Measurements from ENCODE around the gene CFAP206. TPM values are rescaled to one million over a fixed set of nuclear protein-coding genes. Genes with fewer than 3 reads are reported as not detected.

The CFAP206 gene
- total and polyA plus RNA-seq, 2 donors (not counting 3 experiments of a cell fraction or from before 2014, with no cell fraction given): 0.15 to 0.20 TPM

GRCh38 chr6:87366072-87366827, 41.5 kb upstream of the CFAP206 start:
- H4K20me1 ChIP-seq (replicated peaks; ENCODE audit: control insufficient read depth, extremely low read depth, insufficient read depth, low read length): no peaks in the 10 kb centered on the region
- no peak overlapping the region for H3K27ac ChIP-seq (ENCODE audit: insufficient read depth, low read depth, low read length)
- dilution Hi-C loops (cut with MboI; ENCODE audit: extremely low pct_ligation_motif_present, low sequenced_read_pairs): no loop called here
- no peak overlapping the region for H3K9ac ChIP-seq (replicated peaks; ENCODE audit: extremely low read depth, insufficient read depth, low read length)
- no peaks in the 10 kb centered on the region for H3K4me1 ChIP-seq (ENCODE audit: control insufficient read depth, extremely low read depth, insufficient read depth, low read length)
- no peak overlapping the region for H3K4me2 ChIP-seq (ENCODE audit: insufficient read depth, low read length)
- CTCF ChIA-PET: no interaction called here
- no TSS peak for BruUV-seq (replicated peaks)
- H2AFZ ChIP-seq (ENCODE audit: low read depth, low read length): no peak overlapping the region
- no peaks in the 10 kb centered on the region for H3K9me1 ChIP-seq (replicated peaks; ENCODE audit: control insufficient read depth, extremely low read depth, insufficient read depth, low read length)
- H3K36me3 ChIP-seq (ENCODE audit: control insufficient read depth in 2 of 2, extremely low read depth in 1 of 2, insufficient read depth in 2 of 2, low read length in 2 of 2): no peaks in the 10 kb centered on the region
- POLR2A ChIA-PET: no interaction called here
- H3K4me3 ChIP-seq (replicated peaks in 1 of 3; ENCODE audit: insufficient read depth in 1 of 3, low read depth in 1 of 3, low read length in 3 of 3): no peak overlapping the region
- no peak for DNase-seq (ENCODE audit: low read depth, low spot score)
- no peak for TF ChIP-seq MAX (IDR thresholded peaks at IDR 0.05; ENCODE audit: insufficient read depth, insufficient read length)
- peak; percentile 44 for TF ChIP-seq GATA2 (IDR thresholded peaks at IDR 0.05; ENCODE audit: insufficient read depth, insufficient read length, low read depth, low read length)
- peak; percentile 14 for TF ChIP-seq FOS (IDR thresholded peaks at IDR 0.05; ENCODE audit: borderline replicate concordance, insufficient read depth, low read length)
- TF ChIP-seq POLR2AphosphoS5 (IDR thresholded peaks at IDR 0.05; ENCODE audit: insufficient read depth, low read depth, low read length): no peak
- H3K79me2 ChIP-seq (ENCODE audit: control insufficient read depth, insufficient read depth, low read length): no peaks in the 10 kb centered on the region
- intact Hi-C loops (cut with micrococcal nuclease): no loop called here
- H3K27me3 ChIP-seq (ENCODE audit: control insufficient read depth in 2 of 2, insufficient read depth in 2 of 2, low read length in 2 of 2): no peaks in the 10 kb centered on the region
- no peaks in the 10 kb centered on the region for H3K9me3 ChIP-seq (replicated peaks; ENCODE audit: control insufficient read depth, insufficient read depth, low read length)
- peak; percentile 54 for FAIRE-seq

DNA sequence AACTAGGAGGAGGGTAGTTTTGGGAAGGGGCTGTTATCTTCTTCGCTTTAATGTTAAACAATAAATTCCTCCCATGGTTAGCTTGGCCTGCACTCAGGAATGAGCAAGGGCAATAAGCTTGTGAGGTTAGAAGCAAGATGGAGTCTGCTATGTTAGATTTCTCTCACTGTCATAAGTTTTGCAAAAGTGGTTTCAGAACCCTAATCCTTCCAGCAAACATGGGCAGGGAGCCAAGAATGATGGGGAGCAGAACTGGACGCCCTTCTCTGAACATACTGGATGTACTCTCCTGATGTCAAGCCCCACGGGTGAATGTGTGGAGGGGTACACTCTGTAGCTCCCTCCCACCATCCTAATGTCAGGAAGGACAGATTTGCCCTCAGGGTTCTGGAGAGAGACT, 40.9 kb upstream of the CFAP206 start:
- H4K20me1 ChIP-seq (replicated peaks; ENCODE audit: control insufficient read depth, extremely low read depth, insufficient read depth, low read length): no peaks in the 10 kb centered on the region
- POLR2A ChIA-PET: no interaction called here
- no peaks in the 10 kb centered on the region for H3K9me3 ChIP-seq (replicated peaks; ENCODE audit: control insufficient read depth, insufficient read depth, low read length)
- H3K79me2 ChIP-seq (ENCODE audit: control insufficient read depth, insufficient read depth, low read length): no peaks in the 10 kb centered on the region
- no TSS peak for BruUV-seq (replicated peaks)
- no peaks in the 10 kb centered on the region for H3K36me3 ChIP-seq (ENCODE audit: control insufficient read depth in 2 of 2, extremely low read depth in 1 of 2, insufficient read depth in 2 of 2, low read length in 2 of 2)
- H2AFZ ChIP-seq (ENCODE audit: low read depth, low read length): no peak overlapping the region
- H3K9me1 ChIP-seq (replicated peaks; ENCODE audit: control insufficient read depth, extremely low read depth, insufficient read depth, low read length): no peaks in the 10 kb centered on the region
- H3K4me1 ChIP-seq (ENCODE audit: control insufficient read depth, extremely low read depth, insufficient read depth, low read length): no peaks in the 10 kb centered on the region
- FAIRE-seq (no peak), DNase-seq (ENCODE audit: low read depth, low spot score) (no peak)
- H3K4me3 ChIP-seq (replicated peaks in 1 of 3; ENCODE audit: insufficient read depth in 1 of 3, low read depth in 1 of 3, low read length in 3 of 3): no peak overlapping the region
- dilution Hi-C loops (cut with MboI; ENCODE audit: extremely low pct_ligation_motif_present, low sequenced_read_pairs) (no loop called here), intact Hi-C loops (cut with micrococcal nuclease) (no loop called here)
- TF ChIP-seq GATA2 (IDR thresholded peaks at IDR 0.05; ENCODE audit: insufficient read depth, insufficient read length, low read depth, low read length) (no peak), POLR2A (IDR thresholded peaks at IDR 0.05; ENCODE audit: low read depth, low read length) (no peak), MYC (IDR thresholded peaks at IDR 0.05; ENCODE audit: low read depth, low read length) (no peak), EZH2 (IDR thresholded peaks at IDR 0.05; ENCODE audit: borderline replicate concordance, low read depth, low read length, severe bottlenecking) (no peak), CTCF (IDR thresholded peaks at IDR 0.05; ENCODE audit: extremely low read depth in 1 of 2, insufficient read depth in 1 of 2, low read depth in 1 of 2, low read length in 2 of 2) (no peak), MAX (IDR thresholded peaks at IDR 0.05; ENCODE audit: insufficient read depth, insufficient read length) (no peak), POLR2AphosphoS5 (IDR thresholded peaks at IDR 0.05; ENCODE audit: insufficient read depth, low read depth, low read length) (no peak), JUN (IDR thresholded peaks at IDR 0.05; ENCODE audit: borderline replicate concordance, insufficient read depth, insufficient read length, low read depth) (no peak), FOS (IDR thresholded peaks at IDR 0.05; ENCODE audit: borderline replicate concordance, insufficient read depth, low read length) (no peak)
- no peak overlapping the region for H3K27ac ChIP-seq (ENCODE audit: insufficient read depth, low read depth, low read length)
- H3K27me3 ChIP-seq (ENCODE audit: control insufficient read depth in 2 of 2, insufficient read depth in 2 of 2, low read length in 2 of 2): no peaks in the 10 kb centered on the region
- CTCF ChIA-PET: no interaction called here
- no peak overlapping the region for H3K9ac ChIP-seq (replicated peaks; ENCODE audit: extremely low read depth, insufficient read depth, low read length)
- no peak overlapping the region for H3K4me2 ChIP-seq (ENCODE audit: insufficient read depth, low read length)

All from endothelial cell of umbilical vein (primary cell).